Astrocyte (in vitro differentiated cells and primary cell): ENCODE measurements around the gene DNAJC8.

Experiments
- EZH2 ChIP-seq: IDR thresholded peaks from 2 replicates; pipeline ENCODE4 v1.6.1; 2012; ENCODE audit warnings: mild to moderate bottlenecking, low read length, inconsistent platforms; ENCODE audit not compliant: insufficient read depth
- TF ChIP-seq, protein P1 (sequence below): IDR thresholded peaks from 2 replicates; pipeline ENCODE4 v1.5.1; 2011; ENCODE audit warnings: low read depth, mild to moderate bottlenecking, inconsistent platforms, low read length, moderate library complexity; ENCODE audit not compliant: insufficient read depth

GRCh38 chr1:28272215-28272852 is 39.5 kb upstream of the DNAJC8 start:
- TF ChIP-seq, protein P1, sequence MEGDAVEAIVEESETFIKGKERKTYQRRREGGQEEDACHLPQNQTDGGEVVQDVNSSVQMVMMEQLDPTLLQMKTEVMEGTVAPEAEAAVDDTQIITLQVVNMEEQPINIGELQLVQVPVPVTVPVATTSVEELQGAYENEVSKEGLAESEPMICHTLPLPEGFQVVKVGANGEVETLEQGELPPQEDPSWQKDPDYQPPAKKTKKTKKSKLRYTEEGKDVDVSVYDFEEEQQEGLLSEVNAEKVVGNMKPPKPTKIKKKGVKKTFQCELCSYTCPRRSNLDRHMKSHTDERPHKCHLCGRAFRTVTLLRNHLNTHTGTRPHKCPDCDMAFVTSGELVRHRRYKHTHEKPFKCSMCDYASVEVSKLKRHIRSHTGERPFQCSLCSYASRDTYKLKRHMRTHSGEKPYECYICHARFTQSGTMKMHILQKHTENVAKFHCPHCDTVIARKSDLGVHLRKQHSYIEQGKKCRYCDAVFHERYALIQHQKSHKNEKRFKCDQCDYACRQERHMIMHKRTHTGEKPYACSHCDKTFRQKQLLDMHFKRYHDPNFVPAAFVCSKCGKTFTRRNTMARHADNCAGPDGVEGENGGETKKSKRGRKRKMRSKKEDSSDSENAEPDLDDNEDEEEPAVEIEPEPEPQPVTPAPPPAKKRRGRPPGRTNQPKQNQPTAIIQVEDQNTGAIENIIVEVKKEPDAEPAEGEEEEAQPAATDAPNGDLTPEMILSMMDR, result no peak
- no peak for TF ChIP-seq EZH2
